Right ventricle myocardium superior (tissue), 1 donor: ENCODE measurements around the gene SLC2A13. TPM values are rescaled to one million over a fixed set of nuclear protein-coding genes. Genes with fewer than 3 reads are reported as not detected.

Source experiments
- ATAC-seq: fragments of 200-7000 bp; cut with Tn5 transposase; one replicate; pipeline ENCODE4 v1.9.1; 2020; ENCODE audit warnings: mild to moderate bottlenecking; ENCODE audit not compliant: poor library complexity
- DNase-seq: peaks from one replicate; pipeline ENCODE4 v3.0.0-alpha.2; 2020
- intact Hi-C: fragments of 100-400 bp; cut with DNase I; formaldehyde crosslinking; loops from one replicate; pipeline ENCODE4 v1.11.2; 2022
- total RNA-seq: library from RNA; stranded (reverse); fragmentation: NEBNext Ultra II Directional; extraction: Animal tissue kit (Norgen Biotek cat#: 25700); gene quantifications from one replicate; pipeline ENCODE4 v1.2.1, GENCODE V29; 2021
- donor health status: DM: no; HTN: yes; CAD: no; lungs with severe emphysema.

The SLC2A13 gene
- total RNA-seq, 1 donor from 2014 or later, result 6.6 TPM

GRCh38 chr12:40013847-40014246 is 92.0 kb downstream of the SLC2A13 start:
- DNase-seq, result no peak
- no peak for ATAC-seq
- intact Hi-C loops, result no loop called here

- ATAC-seq (no peak), DNase-seq (no peak)
- intact Hi-C loops, result no loop called here
Observed at GRCh38 chr12:40013292-40013691, 92.6 kb downstream of the SLC2A13 start.

- intact Hi-C loops, result no loop called here
- no peak for DNase-seq
- ATAC-seq, result peak; percentile 43
Observed at GRCh38 chr12:40012711-40013110, 93.2 kb downstream of the SLC2A13 start.

DNA sequence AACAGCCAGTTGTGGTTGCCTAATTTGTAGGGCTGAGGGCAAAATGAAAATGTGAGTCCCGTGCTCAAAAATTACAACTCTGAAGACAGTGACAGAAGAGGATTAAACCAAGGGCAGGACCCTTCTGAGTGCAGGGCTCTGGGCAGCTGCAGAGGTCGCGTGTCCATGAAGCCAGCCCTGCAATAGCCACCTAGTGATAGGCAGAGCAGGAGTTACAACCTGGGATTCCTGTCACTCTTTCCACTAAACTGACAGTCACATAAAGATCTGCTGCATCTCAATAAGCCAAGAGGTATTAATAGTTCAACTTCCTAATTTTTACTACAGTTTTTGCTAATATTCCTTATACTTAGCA is 94.1 kb downstream of the SLC2A13 start:
- intact Hi-C loops, result loop anchor here (2.0 kb wide), 1 partner anchor 95 kb away; the partner anchor contains the start of gene SLC2A13
- peak; percentile 65 for ATAC-seq

DNA sequence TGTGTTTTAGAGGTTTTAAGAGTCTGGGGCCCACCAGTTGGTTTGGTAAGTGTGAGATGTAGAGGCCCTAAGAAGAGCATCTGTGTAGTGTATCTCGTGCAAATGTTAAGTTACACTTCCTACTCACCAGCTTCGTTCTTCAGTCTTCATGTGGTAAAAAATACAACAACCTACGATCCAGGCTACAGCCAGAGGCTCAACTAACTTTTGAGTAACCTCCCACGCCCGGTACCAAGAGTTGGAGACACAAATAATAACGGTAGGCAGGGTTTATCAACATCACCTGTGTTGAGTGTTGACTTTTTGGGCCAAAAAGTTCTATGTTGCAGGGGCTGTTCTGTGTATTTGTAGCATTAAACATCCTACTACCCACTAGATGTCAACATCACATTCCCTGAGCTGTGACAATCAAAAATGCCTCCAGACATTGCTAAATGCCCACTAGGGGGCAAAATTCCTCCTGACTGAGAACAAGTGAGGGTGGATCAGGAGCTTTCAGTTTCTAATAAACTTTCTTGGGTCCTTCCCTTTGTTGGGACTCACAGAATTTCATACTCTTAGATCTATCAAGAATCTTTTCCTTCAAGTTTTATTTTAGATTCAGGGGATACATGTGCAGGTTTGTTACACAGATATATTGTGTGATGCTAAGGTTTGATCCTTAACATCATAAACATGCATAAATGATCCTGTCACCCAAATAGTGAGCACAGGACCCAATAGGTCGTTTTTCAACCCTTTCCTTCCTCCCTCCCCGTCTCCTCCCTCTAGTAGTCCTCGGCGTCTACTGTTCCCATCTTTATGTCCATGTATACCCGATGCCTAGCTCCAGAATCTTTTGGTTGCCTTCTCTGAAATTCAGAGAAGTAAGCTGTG is 94.7 kb downstream of the SLC2A13 start:
- ATAC-seq (peak; percentile 97), DNase-seq (no peak)
- intact Hi-C loops, result loop anchor here (2.0 kb wide), 1 partner anchor 96 kb away; the partner anchor contains the start of gene SLC2A13

More for the DNA sequence above, 94.1 kb downstream of the SLC2A13 start:
- DNase-seq, result no peak

DNA sequence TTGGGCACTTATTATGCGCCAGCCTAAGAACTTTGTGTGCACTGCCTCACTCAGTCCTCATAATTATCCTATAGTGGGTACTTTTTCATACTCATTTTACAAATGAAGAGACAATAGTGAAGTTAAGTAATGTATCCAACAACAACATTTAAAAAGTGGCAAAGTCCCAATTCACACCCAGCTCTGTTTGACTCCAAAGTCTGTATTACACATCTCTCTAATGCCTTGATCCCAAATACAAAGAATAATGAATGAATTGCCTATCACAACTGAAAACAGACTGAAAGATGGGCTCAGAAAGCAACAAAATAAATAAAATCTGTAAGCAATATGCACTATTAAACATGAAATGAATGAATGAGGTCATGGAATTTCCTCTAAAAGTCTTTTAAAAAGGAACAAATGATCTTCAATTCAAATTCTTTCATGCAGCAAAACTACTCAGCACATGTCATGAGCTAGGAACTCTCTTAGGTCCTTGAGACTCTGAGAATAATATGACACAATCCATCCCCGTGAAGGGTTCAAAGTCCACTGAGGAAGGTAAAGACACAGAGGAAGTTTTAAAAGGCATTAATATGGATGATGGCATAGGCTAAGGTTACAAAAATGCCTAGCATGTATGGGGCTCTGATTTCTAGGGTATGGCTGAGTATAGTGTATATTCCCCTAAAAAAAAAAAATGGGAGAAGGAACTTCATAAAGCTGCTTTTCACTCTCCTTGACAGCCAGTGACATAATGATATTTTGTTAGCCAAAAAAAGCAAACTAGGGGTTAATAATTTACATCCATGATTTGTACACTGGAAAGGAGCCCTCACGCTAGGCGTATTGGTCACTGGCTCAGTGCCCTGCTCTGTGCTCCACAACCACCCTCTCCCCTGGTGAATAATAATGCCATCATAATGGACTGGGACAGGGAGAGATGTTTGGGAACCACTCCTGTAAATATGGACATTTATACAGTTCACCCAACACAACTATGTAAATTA is 103.4 kb downstream of the SLC2A13 start:
- no peak for DNase-seq

DNA sequence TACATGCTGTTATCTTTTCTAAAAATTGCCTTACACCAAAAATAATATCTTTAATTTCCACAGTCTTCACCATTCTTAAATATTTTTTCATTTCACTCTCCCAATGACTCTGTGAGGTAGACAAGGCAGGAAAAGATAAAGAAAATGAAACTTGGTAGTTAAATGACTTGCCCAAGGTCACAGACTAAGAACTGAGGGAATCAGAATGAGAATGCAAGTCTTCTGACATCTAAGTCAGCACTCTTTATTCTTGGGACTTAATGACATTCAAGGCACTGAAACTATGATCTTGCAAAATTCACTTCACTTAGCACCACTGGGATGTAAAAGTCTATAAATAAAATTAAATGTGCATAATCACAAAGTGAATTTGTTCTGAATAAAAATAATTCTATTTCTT is 104.5 kb downstream of the SLC2A13 start:
- intact Hi-C loops, result no loop called here
- ATAC-seq, result no peak
- no peak for DNase-seq

More for the DNA sequence above, 103.4 kb downstream of the SLC2A13 start:
- no peak for ATAC-seq
- intact Hi-C loops, result no loop called here

DNA sequence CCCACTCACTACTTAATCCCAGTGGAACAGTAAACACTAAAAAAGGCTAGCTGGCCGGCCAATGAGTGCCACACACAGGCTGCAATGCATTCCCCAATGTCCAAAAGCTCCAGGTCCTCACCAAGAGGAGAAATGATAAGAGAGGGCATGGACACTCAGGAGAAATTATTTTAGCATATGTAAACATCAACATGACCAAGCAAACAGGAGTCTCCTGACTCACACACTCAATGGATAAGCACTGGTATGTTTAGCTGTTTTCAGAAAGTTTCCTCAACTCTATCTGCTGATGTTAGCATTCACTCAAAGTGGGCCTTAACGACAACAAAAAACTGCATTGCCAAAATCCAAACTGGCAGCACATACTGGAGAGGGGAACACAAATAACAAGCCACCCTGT is 105.0 kb downstream of the SLC2A13 start:
- ATAC-seq, result no peak
- intact Hi-C loops, result no loop called here
- no peak for DNase-seq

DNA sequence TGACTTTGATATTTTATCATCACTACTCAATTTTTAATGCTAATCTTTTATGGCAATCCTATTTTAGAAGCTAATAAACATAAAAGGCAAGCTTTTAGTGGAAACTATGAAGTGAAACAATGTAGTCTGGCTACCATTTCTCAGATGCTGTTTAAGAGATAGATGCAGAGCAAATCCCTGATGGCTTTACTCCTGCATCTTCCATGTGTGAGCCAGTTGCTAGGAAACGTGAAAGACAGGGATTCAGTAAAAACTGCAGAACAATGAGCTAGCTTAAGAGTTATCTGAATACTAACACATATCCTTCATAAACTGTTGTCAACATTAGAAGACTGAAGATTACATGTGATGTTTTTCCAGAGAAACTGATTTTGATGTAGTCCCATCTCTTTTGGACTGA is 112.6 kb downstream of the SLC2A13 start:
- DNase-seq (no peak), ATAC-seq (no peak)
- intact Hi-C loops, result no loop called here

GRCh38 chr12:39990122-39991101 is 115.5 kb downstream of the SLC2A13 start:
- peak; percentile 85 for ATAC-seq
- intact Hi-C loops, result no loop called here
- peak; percentile 58 for DNase-seq

DNA sequence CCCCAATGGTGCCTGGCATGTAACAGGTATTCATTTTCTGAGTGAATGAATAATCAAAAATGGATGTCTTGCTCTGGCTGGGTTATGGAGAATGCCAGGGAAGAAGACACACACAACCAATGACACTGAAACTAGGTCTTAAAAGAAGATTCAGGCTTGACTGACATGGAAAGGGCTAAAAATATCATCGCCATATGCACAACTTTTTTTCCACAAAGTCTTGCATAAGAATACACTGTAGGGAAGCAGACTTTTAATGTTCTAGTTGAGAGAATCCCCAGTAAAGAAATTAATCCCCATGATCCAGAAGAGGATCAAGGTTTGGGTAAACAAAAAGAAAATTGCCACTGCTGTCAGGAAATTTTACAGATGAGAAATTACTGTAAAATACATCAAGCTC is 116.4 kb downstream of the SLC2A13 start:
- no peak for DNase-seq
- intact Hi-C loops, result loop anchor here (5.0 kb wide), 1 partner anchor 222 kb away; no protein-coding TSS in a partner anchor
- no peak for ATAC-seq

DNA sequence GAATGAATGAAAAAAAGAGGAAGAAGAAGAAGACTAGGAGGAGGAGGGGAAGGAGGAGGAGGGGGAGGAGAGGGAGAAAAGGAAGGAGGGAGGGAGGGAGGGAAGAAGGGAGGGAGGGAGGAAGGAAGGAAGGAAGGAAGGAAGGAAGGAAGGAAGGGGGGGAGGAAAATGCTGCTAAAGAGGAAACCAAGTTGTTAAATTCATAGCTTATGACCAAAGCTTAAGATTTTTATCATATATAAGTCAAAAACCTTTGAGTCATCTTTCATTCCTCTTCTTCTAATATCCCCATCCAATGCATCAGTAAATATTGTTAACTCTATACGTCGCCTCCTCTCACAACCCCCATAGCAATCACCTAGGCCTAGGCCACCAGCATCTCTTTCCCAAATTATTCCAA is 117.3 kb downstream of the SLC2A13 start:
- no peak for DNase-seq
- intact Hi-C loops, result loop anchor here (5.0 kb wide), 1 partner anchor 221 kb away; no protein-coding TSS in a partner anchor
- no peak for ATAC-seq

DNA sequence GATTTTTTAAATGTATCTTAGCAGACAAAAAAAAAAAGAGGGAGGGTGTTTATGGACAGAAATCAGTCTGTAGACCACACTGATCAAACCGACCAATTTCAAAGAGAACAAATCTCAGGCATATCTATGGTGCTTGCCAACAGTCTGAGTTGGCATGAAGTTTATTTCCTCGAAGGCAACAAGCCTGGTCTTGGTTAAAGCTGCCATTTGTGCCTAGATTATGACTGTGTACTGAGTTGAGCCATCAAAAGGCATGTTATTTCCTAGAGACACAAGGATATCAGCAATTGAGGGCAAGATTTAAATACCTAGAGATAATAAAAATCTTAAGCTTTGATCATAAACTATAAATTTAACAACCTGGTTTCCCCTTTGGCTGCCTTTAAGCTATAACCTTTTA is 119.2 kb downstream of the SLC2A13 start:
- ATAC-seq (no peak), DNase-seq (no peak)
- intact Hi-C loops, result loop anchor here (5.0 kb wide), 1 partner anchor 219 kb away; no protein-coding TSS in a partner anchor

GRCh38 chr12:39984670-39985069 is 121.2 kb downstream of the SLC2A13 start:
- intact Hi-C loops, result loop anchor here (5.0 kb wide), 1 partner anchor 217 kb away; no protein-coding TSS in a partner anchor
- ATAC-seq (no peak), DNase-seq (no peak)

DNA sequence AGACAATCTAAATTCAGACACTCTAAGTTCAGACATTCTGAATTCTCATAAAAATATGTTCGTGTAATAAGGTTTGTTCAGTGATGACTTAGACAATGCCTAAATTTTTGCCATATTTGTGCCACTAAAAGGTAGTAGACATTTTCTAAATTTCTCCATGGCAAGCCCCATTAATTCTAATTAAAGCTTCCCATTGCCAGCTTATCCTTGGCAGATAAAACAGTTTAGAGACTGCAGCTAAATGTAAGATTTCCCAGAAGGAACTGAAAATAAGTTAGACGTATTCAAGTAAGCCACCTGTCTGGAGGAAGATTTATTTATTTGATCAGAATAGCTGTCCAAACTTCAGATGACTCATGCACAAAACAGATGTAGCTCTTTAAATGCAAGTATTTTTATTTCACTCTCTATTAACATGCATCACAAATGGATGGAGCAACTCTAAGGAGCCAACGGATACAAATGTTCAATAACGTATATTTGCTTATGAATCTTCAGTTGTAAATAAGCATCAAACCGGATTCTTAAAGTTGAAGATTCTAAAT is 130.4 kb downstream of the SLC2A13 start:
- no peak for DNase-seq
- no peak for ATAC-seq
- intact Hi-C loops, result no loop called here

DNA sequence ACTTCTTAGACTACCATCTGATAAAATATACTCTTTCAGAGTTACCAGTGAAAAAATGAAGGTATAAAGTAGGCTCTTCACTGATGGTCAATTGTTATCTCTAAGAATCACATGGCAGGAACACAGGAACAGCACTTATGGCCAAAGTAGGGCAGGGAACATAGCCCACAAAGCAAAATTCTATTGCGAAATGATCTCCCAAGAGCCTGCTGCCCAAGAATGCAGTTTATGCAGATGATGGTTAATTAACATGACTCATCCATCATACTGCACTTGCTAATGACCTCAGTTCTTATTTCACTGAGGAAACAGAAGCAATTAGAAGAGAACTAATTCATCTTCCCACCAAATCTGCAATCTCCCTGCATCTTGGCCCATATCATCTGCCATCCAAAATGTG is 133.8 kb downstream of the SLC2A13 start:
- intact Hi-C loops, result no loop called here
- no peak for ATAC-seq
- DNase-seq, result no peak

DNA sequence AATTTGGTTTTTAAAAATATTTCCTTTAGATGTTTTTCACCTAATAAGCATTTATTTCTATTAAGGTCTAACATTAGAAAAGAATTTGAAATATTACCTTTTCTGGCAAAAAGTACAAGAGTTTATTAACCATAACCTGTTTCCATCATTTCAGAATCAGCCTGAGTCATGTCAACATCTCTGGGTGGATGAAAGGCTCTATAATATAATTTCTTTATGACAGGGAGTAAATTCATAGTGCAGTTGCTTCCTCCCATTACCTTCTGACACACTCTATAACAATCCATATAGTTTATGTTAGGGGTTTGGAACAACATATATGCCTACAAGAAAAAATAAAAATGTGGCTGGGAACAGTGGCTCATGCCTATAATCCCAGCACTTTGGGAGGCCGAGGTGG is 134.5 kb downstream of the SLC2A13 start:
- ATAC-seq, result no peak
- intact Hi-C loops, result no loop called here
- DNase-seq, result no peak

DNA sequence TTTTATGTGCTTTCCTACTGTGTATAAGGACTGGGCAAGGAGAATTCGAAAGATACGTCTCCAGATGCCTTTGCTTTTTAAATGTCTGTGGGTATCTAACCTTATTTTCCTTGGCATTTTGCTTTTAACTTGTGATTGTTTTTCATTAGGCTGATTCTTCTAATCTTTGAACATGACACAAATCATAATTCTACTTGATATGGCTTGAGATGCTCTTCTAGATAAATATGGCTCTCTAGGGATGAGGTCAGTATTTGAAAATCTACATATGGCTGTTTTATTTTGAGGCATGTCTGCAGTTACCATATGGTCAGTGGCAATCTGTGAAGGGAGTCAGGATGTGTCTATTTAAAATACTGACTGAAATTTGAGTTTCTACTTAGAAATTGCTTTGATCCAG is 139.2 kb downstream of the SLC2A13 start:
- intact Hi-C loops, result no loop called here
- DNase-seq, result no peak
- ATAC-seq, result no peak
